ENCODE data around the gene GLG1. TPM values are rescaled to one million over a fixed set of nuclear protein-coding genes. Genes with fewer than 3 reads are reported as not detected.

The GLG1 gene
- total RNA-seq, 1 experiment from 2014 or later = 210 TPM

DNA sequence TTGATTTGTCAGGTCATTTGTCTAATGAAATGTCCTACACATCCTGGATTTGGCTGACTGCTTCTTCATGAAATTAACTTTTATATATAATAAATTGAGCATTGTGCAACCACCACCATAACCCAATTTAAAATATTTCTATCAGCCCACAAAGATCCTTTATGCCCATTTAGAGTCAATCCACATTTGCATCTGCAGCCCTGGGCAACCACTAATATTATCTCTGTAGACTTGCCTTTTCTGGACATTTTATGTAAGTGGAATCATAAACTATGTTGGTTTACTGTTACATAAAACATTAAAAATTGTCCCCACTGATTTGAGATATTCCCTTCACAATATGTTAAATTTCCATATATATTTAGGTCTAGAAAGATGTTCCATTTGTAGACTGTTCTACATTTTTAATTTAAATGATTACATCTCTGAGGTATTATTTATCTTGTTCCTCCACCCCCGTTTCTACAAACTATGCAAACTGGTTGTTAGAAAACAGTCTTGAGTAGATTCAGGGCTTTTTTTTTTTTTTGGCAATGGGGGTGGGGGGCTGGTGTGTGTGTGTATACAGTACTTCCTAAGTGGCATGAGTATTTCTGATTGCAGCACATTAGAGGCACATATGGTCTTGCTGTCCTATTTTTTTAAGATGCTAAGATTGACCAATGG, 43.1 kb upstream of the GLG1 start:
- intact Hi-C loops (cut with micrococcal nuclease; ENCODE audit: unreplicated experiment) = no loop called here
- Histone ChIP-seq H3K4me3 (ENCODE audit: low read depth, low read length) (no peak overlapping the region), H3K4me1 (no peaks in the 10 kb centered on the region), H3K36me3 (ENCODE audit: control insufficient read depth, insufficient read depth, low read length) (peaks cover 6% of the 10 kb centered on the region), H3K27me3 (replicated peaks; ENCODE audit: control insufficient read depth, insufficient read depth, low read length) (no peaks in the 10 kb centered on the region), H3K9me3 (no peaks in the 10 kb centered on the region)
- peaks cover 7% of the 10 kb centered on the region for H3K4me1 Mint-ChIP-seq (ENCODE audit: low read depth, unreplicated experiment)
- H3K4me3 Mint-ChIP-seq (ENCODE audit: unreplicated experiment) = no peak overlapping the region
- peaks cover 95% of the 10 kb centered on the region for H3K36me3 Mint-ChIP-seq (ENCODE audit: insufficient read depth, unreplicated experiment)
- no peaks in the 10 kb centered on the region for H3K27me3 Mint-ChIP-seq (ENCODE audit: insufficient read depth, unreplicated experiment)
- DNase-seq = no peak
- TF ChIP-seq, protein P1, sequence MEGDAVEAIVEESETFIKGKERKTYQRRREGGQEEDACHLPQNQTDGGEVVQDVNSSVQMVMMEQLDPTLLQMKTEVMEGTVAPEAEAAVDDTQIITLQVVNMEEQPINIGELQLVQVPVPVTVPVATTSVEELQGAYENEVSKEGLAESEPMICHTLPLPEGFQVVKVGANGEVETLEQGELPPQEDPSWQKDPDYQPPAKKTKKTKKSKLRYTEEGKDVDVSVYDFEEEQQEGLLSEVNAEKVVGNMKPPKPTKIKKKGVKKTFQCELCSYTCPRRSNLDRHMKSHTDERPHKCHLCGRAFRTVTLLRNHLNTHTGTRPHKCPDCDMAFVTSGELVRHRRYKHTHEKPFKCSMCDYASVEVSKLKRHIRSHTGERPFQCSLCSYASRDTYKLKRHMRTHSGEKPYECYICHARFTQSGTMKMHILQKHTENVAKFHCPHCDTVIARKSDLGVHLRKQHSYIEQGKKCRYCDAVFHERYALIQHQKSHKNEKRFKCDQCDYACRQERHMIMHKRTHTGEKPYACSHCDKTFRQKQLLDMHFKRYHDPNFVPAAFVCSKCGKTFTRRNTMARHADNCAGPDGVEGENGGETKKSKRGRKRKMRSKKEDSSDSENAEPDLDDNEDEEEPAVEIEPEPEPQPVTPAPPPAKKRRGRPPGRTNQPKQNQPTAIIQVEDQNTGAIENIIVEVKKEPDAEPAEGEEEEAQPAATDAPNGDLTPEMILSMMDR (IDR thresholded peaks at IDR 0.05; ENCODE audit: insufficient read depth in 1 of 2, low read depth in 1 of 2, low read length in 1 of 2, severe bottlenecking in 1 of 2, unreplicated experiment in 1 of 2) = no peak
- CTCF ChIA-PET = no interaction called here
- POLR2A ChIA-PET = no interaction called here
- no peak overlapping the region for H3K27ac Mint-ChIP-seq (ENCODE audit: unreplicated experiment)
- BruUV-seq (replicated peaks) = TSS peak; percentile 16
- H3K9me3 Mint-ChIP-seq (ENCODE audit: unreplicated experiment) = no peaks in the 10 kb centered on the region

DNA sequence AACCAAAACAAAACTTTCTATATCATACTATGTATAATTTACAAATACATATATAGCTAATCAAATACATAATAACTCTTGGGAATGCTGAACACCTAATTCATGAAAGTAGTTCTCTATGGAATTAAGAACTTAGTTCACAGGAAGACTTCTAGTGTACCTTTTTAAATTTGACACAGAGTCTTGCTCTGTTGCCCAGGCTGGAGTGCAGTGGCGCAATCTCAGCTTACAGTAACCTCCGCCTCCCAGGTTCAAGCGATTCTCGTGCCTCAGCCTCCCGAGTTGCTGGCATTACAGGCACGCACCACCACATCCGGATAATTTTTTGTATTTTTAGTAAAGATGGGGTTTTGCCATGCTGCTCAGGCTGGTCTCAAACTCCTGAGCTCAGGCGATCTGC, 35.1 kb upstream of the GLG1 start:
- H3K4me3 Mint-ChIP-seq (ENCODE audit: unreplicated experiment) = no peak overlapping the region
- H3K9me3 Mint-ChIP-seq (ENCODE audit: unreplicated experiment) = no peaks in the 10 kb centered on the region
- ChIA-PET POLR2A (interaction anchor here (0.5 to 0.7 kb wide), 3 partner anchors 14 to 67 kb away, joined by 4 to 10 read pairs (median 6); no protein-coding TSS in a partner anchor), CTCF (no interaction called here)
- Histone ChIP-seq H3K9me3 (no peaks in the 10 kb centered on the region), H3K27me3 (replicated peaks; ENCODE audit: control insufficient read depth, insufficient read depth, low read length) (no peaks in the 10 kb centered on the region), H3K4me3 (ENCODE audit: low read depth, low read length) (no peak overlapping the region), H3K4me1 (no peaks in the 10 kb centered on the region; the same call in 1 of the 2 replicates), H3K36me3 (ENCODE audit: control insufficient read depth, insufficient read depth, low read length) (peaks cover 6% of the 10 kb centered on the region)
- H3K27ac Mint-ChIP-seq (ENCODE audit: unreplicated experiment) = peak overlapping the region; percentile 22
- intact Hi-C loops (cut with micrococcal nuclease; ENCODE audit: unreplicated experiment) = no loop called here
- peaks cover 94% of the 10 kb centered on the region for H3K36me3 Mint-ChIP-seq (ENCODE audit: insufficient read depth, unreplicated experiment)
- TF ChIP-seq, protein P1 (IDR thresholded peaks at IDR 0.05; ENCODE audit: insufficient read depth in 1 of 2, low read depth in 1 of 2, low read length in 1 of 2, severe bottlenecking in 1 of 2, unreplicated experiment in 1 of 2) = no peak
- DNase-seq = no peak
- no peaks in the 10 kb centered on the region for H3K4me1 Mint-ChIP-seq (ENCODE audit: low read depth, unreplicated experiment)
- no TSS peak for BruUV-seq (replicated peaks)
- H3K27me3 Mint-ChIP-seq (ENCODE audit: insufficient read depth, unreplicated experiment) = no peaks in the 10 kb centered on the region

DNA sequence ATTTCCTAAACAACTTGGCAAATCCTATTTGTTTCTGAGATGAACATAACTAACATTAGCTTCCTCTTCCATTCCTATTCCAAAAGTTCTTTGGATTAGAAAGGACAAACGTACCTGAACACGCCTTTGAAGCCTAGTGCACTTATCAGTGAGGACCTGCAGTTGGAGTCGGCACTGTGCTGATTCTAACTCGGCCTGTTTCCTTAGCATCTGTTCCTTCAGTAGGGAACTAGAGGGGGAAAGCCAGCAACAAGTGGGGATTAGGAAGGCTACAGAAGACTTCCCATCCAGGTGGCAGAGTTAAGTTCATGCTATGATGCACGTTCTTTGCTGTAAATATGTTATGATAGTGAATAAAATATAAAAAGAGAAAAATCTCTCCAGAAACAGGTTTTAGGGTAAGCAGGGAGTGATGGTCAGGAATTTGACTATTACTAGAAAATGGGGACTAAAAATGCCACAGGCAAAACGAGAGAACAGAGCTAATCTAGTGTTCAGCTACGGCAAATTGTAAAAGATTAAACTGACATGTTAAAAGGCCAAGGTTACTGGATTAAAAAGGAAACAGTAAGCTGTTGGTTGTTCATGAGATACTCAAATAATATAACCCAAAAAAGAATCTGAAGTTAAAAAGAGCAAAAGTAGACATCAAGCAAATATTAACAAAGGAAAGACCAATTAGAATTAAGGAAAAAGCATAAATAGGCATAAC, 31.0 kb upstream of the GLG1 start:
- Histone ChIP-seq H3K4me1 (peaks cover 8% of the 10 kb centered on the region; the same call in 1 of the 2 replicates), H3K9me3 (no peaks in the 10 kb centered on the region), H3K4me3 (ENCODE audit: low read depth, low read length) (no peak overlapping the region), H3K27me3 (replicated peaks; ENCODE audit: control insufficient read depth, insufficient read depth, low read length) (no peaks in the 10 kb centered on the region), H3K36me3 (ENCODE audit: control insufficient read depth, insufficient read depth, low read length) (peaks cover 7% of the 10 kb centered on the region)
- Mint-ChIP-seq H3K36me3 (ENCODE audit: insufficient read depth, unreplicated experiment) (peaks cover 90% of the 10 kb centered on the region), H3K27me3 (ENCODE audit: insufficient read depth, unreplicated experiment) (no peaks in the 10 kb centered on the region), H3K27ac (ENCODE audit: unreplicated experiment) (peak overlapping the region; percentile 10), H3K4me3 (ENCODE audit: unreplicated experiment) (no peak overlapping the region), H3K4me1 (ENCODE audit: low read depth, unreplicated experiment) (no peaks in the 10 kb centered on the region), H3K9me3 (ENCODE audit: unreplicated experiment) (no peaks in the 10 kb centered on the region)
- TF ChIP-seq, protein P1 (IDR thresholded peaks at IDR 0.05; ENCODE audit: insufficient read depth in 1 of 2, low read depth in 1 of 2, low read length in 1 of 2, severe bottlenecking in 1 of 2, unreplicated experiment in 1 of 2) = no peak
- DNase-seq = peak in 1 of 2 experiments; percentile 7
- CTCF ChIA-PET = no interaction called here
- intact Hi-C loops (cut with micrococcal nuclease; ENCODE audit: unreplicated experiment) = no loop called here
- POLR2A ChIA-PET = no interaction called here
- no TSS peak for BruUV-seq (replicated peaks)

Data from Caco-2 (cell line).